NCI-H446 treated with DMSO at 0.1 percent for 48 hours (cell line): ENCODE results near the gene TIMM13.
A peak's percentile ranks its signal among the peaks of the same experiment; 100 is the strongest.
"Not testable (repeated sequence)": the region's sequence is repeated elsewhere in the genome, so short reads cannot be mapped to it uniquely, and the experiment has no call there.

ENCODE experiments used
- DNase-seq: peaks from one replicate; lab custom pipeline; 2025; lab: John Stamatoyannopoulos, UW

Gene TIMM13

GRCh38 chr19:2415281-2415972 is 12.0 kb downstream of the TIMM13 start:
- no peak for DNase-seq

GRCh38 chr19:2413629-2414028 is 13.8 kb downstream of the TIMM13 start:
- no peak for DNase-seq

- no peak for DNase-seq
Observed at GRCh38 chr19:2413159-2413558, 14.2 kb downstream of the TIMM13 start.

- DNase-seq: no peak
Observed at GRCh38 chr19:2412449-2412848, 14.9 kb downstream of the TIMM13 start.

- DNase-seq: no peak
Observed at GRCh38 chr19:2411709-2412108, 15.7 kb downstream of the TIMM13 start.

GRCh38 chr19:2410023-2410422 is 17.4 kb downstream of the TIMM13 start:
- no peak for DNase-seq

- DNase-seq: no peak
Observed at GRCh38 chr19:2409352-2409912, 18.0 kb downstream of the TIMM13 start.

- DNase-seq: no peak
Observed at GRCh38 chr19:2408247-2408646, 19.1 kb downstream of the TIMM13 start.

- DNase-seq: no peak
Observed at GRCh38 chr19:2399582-2399981, 27.8 kb downstream of the TIMM13 start.

GRCh38 chr19:2398735-2399305 is 28.6 kb downstream of the TIMM13 start:
- DNase-seq: no peak

GRCh38 chr19:2397173-2397572 is 30.2 kb downstream of the TIMM13 start:
- DNase-seq: not testable (repeated sequence)

GRCh38 chr19:2395293-2395829 is 32.0 kb downstream of the TIMM13 start:
- DNase-seq: not testable (repeated sequence)

- DNase-seq: no peak
Observed at GRCh38 chr19:2394442-2395292, 32.7 kb downstream of the TIMM13 start.

- DNase-seq: no peak
Observed at GRCh38 chr19:2394054-2394441, 33.3 kb downstream of the TIMM13 start.

GRCh38 chr19:2392899-2393298 is 34.5 kb downstream of the TIMM13 start:
- DNase-seq: not testable (repeated sequence)

GRCh38 chr19:2392366-2392765 is 35.0 kb downstream of the TIMM13 start:
- no peak for DNase-seq

GRCh38 chr19:2391118-2391725 is 36.2 kb downstream of the TIMM13 start:
- DNase-seq: peak; percentile 56

GRCh38 chr19:2389594-2389993 is 37.8 kb downstream of the TIMM13 start:
- DNase-seq: no peak

GRCh38 chr19:2387367-2388288 is 39.8 kb downstream of the TIMM13 start:
- no peak for DNase-seq

- DNase-seq: peak; percentile 10
Observed at GRCh38 chr19:2385053-2385721, 42.2 kb downstream of the TIMM13 start.
